ENCODE measurements around the gene ZNF512B.

ZNF512B gene

DNA sequence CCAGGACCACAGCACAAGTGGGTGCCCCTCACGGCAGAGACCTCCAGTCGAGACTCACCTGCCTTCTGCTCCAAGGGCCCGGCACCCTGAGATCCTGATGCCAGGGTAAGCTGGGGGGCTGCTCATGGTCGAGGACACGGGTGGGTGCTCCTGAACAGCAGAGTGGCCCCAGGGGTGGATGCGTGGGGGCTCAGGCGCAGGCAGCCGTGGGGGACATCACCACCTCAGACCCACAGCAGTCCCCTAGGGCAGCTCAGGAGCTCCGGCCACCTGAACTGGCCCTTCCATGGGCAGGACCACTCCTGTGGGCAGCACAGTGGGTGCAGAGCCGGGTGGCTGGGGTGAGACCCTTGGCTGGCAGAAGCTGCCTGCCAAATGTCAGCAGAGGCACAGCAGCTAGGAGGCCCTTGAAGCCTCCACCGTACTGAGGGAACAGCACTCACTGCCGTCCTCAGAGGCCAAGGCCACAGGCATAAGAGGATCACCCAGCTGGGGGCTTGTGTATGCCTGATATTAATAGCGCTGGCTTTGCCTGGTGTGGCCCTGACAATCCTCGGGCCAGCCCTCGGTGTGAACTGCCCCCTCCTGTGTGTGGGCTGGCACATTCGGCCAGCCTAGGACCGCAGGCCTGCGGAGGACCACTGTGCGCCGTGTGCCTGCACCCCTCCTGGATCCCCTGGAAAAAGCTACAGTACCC lies 18.9 kb downstream of the ZNF512B start:
- DNase-seq (ENCODE audit: low spot score): no peak

DNA sequence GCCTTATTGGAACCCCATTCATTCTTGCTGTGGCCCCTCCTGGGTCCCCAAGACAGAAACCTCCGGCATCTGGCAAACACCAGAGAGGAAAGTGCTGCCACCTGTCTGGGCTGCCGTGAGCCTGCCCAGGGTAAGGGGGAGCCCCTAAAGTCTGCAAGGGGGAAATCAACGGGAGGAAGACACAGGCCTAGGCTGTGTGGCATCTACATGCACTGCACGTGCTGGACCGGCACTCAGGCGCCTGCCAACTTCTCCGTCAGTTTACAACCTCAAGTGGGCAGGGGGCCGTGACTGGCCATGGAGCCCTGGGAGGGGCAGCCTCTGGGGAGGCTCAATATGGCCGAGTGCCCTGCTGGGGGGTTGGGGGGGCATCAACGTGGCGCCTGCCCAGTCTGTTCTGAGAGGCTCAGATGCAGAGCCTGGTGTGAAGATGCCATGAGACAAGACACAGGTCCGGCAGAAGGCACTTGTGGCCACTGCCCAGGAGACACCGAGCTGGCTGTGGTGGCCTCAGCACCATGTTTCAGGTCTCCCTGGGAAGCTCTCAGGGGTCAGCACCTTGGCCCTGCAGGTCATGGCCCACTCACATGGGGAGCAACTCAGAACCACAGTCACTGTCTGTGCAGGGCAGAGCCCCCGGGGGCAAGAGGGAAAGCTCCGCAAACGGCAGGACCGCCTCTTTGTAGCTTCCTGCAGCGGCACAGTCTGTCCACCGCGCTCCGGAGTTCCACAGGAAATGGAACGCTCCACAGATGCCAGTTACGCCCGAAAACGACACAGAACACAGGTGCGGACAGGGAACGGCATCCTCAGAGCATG lies 21.9 kb downstream of the ZNF512B start:
- no peak for DNase-seq (ENCODE audit: low spot score)

DNA sequence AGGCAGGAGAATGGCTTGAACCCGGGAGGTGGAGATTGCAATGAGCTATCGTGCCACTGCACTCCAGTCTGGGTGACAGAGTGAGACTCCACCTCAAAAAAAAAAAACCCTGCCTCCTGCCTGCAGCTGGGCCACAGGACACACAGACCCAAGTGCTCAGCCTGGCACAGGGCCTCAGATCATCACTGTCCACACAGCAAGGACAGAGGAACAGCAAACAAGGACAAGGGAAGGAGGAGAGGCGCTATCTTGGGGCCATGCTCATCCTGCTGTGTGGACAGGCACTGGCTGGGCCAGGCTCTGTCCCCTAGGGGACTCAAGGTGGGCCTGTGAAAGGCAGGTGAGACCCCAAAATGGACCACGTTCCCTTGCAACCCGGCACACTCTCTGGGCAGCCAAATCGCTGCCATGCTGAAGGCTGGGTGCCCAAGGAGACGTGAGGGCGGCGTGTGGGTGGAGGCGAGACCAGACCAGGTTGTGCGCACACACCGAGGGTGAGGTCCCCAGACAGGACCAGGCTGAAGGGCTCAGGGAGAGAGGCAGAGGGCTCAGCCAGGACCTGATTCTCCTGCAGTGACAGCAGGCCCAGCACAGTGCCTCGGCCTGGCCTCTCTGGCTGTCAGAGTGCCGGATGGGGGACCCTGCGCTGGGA lies 22.6 kb downstream of the ZNF512B start:
- no peak for DNase-seq (ENCODE audit: low spot score)

DNA sequence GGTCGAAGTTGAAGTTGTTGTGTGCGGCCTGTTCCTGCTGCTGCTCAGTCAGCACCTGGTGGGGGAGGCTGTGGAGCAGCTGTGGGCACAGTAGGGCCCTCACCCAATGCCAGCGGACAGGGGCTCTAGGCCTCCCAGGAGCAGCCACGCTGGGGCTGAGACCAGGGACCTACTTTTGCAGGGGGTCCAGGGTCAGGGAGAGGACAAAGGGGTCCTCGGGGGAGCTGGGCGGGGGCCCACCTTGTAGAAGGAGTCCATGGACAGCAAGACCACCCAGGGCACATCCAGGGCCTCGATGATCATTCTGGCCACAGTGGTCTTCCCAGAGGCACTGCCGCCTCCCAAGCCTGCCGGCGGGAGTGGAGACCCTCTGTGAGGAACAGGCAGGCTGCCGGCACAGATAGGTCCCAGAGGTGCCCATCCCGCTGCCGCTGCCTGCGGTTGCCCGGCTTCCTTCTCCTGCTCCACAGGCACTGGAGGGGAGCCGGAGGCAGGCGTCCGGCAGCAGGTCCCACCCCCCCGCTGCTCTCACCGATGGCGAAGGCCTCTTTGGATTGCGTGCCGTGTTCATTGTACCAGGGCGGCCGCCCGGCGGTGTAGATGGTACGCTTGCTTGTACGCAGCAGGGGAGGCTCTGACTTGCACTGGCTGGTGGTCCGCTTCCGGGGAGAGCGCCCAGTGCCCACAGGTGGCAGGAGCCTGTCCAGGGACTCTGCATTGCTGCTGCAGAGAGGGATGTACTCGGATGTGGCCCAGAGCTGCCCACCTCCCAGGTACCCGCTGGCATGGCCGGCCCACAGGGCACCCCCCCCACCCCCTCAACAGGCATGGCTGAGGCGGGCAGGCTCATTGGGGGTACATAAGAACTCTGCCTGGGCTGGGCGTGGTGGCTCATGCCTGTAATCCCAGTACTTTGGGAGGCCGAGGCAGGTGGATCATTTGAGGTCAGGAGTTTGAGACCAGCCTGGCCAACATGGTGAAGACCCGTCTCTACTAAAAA lies 23.5 kb downstream of the ZNF512B start:
- no peak for DNase-seq (ENCODE audit: low spot score)

DNA sequence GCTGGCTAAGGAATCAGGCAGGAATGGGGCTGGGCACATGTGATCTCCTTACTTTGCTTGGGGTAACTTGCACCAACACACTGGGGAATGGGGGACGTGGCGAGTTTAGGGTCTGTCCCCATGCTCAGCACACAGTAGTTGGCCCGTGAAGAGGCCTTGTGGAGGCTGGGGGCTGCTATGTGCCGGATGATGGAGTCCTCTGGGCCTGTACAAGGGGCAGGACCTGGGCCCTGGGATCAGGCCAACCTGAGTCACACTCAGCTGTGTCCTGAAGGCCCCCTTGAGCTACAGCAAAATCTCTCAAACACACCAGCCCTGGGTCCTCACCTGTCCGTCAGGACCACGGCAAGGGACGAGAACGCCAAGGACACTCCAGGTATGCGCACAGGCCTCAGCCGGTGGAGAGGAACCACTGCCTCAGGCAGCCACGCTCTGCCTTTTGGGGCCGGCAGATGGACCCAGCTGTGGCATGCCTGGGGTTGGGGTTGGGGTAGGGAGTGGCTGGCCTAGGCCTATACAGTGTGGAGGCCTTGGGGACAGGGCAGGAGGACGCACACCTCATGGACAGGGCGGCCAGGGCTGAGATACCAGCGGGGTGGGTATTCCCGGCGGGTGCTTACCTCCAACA lies 24.6 kb downstream of the ZNF512B start:
- no peak for DNase-seq (ENCODE audit: low spot score)

DNA sequence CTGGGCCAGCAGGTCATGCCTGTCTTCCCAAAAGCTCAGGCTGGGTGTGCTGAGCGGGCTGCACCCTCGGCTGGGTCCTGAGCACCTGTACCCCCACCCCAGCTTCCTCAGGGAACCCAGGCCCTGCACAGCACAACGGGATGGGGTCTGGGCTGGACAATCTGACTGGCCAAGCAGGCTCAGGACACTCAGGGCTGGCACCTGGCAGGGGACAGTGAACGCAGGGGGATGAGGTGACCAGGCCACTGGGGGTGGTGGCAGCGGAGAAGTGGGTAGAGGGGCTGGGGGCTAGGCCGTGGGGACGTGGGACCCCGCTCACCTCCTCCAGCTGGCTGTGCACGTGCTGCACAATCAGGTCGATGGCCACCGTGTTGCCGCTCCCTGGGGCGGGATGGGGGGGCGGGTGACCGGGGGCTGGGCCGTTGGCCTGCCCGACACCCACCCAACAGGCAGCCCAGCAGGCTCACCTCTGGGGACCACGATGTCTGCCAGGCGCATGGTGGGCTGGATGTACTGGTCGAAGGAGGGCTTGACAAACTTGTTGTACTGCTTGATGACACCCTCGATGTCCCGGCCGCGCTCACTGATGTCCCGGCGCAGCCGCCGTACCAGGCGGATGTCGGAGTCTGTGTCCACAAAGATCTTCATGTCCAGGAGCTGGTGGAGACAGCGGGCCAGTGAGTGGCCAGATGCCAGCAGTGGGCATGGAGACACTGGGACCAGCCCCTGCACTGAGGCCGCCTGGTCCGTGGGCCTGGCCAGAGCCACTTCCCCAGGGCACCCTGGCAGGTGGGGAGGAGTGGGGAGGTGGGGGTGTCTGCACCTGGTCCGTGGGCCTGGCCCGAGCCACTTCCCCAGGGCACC lies 25.4 kb downstream of the ZNF512B start:
- no peak for DNase-seq (ENCODE audit: low spot score)

DNA sequence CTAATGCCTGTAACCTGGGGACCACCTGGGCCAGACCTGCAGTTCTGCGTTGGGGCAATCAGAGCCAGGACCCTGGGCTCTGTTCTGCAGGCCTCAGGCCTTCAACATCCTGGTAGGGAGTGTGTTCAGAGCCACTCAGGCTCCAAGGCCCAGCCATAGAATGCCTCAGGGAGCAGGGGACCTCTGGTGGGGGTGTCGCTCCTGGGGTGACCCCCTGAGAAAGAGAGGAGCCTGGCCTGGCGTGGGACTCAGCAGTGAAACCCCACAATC lies 26.0 kb downstream of the ZNF512B start:
- DNase-seq (ENCODE audit: low spot score): no peak

DNA sequence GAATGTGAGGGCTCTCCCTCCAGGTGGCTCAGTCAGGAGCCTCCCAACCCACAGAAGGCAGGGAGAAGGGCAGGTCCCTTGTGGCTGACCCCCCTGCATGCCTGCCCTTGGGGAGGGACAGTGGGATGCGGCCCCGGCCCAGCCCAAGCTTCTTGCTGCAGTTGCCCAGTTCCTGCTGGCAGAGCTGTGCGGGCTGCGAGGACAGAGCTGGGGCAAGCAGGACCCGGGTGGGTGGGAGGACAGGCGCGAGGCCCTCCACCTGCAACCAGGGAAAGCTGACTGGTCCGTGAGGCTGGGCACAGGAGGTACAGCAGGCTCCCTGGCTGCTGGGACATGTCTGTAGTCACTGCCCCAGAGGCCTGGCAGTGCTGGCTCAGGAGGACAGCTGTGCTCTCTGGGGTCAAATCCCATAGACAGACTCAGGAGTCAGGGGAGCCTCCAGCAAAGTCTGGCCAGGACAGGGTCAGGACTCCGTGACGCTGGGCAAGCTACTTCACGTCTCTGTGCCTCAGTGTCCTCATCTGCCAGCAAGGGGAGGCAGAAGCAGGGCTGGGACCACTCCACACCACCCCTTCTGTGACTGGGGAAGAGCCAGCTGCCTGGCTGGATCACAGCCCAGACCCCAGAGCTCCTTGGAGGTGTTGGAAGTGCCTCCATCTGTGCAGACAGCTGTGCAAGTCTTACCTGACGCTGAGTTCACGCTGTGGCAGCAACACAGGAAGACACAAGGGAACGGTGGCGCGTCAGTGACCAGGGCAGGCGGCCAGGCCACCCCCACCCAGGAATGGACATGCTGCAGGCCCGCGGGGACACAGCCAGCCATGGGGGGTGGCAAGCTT lies 26.5 kb downstream of the ZNF512B start:
- DNase-seq (ENCODE audit: low spot score): no peak

DNA sequence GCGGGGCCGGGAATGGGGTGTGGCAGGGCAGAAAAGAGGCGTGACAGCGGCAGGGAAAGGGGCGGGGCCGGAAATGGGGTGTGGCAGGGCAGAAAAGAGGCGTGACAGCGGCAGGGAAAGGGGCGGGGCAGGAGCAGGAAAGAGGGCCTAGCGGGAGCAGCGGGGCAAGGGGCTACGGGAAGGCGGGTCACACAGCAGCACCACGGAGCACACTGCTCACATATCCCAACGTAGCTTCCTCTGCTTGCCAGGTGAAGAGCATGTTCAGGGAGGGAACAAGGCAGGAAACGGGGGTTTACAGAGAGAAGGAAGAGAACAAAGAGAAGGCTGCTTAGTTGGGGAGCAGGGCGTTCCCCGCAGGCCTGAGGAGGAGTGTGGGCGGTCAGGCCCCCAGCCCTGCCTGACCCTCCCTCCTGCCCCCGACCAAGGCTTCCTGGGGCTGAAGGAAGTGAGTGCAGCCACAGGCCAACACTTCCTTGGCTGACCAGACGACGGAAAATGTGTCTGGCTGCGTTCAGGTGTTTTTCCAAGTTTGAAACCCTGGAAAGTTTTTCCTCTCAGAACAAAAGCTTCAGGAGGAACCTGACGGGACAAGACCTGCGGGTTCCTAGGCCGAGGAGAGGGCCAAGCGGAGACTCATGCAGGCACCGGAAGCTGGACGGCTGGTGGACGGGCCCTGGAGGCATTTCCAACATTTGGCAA lies 27.3 kb downstream of the ZNF512B start:
- DNase-seq (ENCODE audit: low spot score): no peak

DNA sequence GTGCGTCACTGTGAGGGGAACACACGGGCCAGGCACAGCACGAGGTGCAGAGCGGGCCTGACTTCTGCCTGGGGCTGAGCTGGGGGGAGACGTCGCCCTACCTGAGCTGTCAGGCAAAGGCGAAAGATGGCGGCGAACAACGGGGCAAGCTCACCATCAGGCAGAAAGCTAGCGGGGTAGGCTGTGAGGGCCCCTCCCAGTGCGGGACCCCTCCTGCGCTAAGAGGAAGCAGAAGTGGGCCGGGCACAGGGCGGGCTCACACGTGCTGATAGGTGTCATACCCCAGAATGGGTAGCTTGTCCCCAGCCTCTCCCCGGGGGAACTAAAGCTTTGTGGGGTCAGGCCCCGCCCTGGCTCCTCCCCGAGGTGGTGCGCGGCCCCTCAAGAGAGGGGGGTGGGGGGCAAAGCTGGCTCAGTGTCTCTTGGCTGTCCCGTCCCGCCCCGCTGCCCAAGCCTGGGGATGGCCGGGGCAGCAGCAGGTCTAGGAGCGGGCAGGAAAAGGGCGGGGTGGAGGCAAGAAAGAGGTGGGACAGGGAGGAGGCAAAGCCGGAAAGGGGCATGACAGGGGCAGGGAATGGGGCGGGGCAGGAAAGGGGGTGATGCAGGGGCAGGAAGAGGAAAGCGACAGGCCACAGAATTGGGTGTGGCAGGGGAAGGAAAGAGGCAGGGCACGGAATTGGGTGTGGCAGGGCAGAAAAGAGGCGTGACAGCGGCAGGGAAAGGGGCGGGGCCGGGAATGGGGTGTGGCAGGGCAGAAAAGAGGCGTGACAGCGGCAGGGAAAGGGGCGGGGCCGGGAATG lies 28.2 kb downstream of the ZNF512B start:
- DNase-seq (ENCODE audit: low spot score): no peak

DNA sequence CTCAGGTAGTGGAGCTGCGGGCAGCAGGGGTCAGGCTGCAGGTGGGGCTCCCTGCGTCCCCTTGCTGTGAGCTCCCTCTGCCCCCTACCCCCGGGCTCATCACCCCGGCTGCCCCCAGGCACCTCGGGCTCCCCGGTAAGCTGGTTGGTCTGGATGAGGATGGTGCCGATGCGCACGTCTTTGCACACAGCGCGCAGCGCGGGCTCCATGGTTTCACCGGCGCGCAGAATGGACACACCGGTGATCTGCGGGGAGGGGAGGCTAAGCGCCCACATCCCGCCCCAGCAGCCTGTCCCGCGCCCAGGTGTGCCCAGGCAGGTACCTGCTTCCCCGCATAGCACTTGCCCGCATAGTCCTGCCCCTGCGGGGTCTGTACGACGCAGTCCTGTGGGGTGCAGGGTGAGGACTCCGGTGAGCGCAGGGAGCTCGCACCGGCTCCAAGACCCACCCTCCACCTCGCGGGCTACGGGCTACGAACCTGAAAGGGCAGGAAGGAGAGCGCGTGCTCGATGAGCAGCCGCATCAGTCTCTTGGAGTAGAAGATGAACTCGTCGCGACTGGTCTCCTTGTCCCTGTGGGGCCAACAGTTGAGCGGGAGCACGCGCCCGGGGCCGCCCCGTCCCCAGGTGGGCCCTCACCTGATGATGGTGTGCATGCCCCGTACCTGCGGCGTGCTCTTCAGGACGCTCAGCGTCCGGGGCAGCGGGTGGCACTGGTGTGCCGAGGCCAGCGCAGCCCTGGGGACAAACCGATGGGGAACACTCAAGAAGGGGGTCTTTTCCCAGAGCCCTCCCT lies 29.1 kb downstream of the ZNF512B start:
- DNase-seq (ENCODE audit: low spot score): no peak

DNA sequence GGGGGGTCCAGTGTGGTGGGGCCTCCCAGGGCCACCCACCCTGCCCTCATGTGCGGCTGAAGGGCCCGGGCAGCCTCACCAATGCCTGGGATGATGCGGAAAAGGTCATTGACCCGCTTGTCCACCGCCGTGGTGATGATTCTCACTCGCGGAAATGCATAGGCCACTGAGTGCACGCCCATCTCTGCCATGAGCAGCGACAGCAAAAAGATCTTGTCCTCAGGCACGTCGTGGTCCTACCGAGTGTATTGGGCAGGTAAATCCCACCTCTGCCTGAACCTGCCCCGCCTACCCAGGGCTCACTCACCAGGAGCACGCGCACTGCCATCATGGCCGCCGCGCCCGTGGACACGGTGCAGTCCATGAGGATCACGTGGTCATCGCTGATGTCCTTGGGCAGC lies 29.7 kb downstream of the ZNF512B start:
- DNase-seq (ENCODE audit: low spot score): no peak

DNA sequence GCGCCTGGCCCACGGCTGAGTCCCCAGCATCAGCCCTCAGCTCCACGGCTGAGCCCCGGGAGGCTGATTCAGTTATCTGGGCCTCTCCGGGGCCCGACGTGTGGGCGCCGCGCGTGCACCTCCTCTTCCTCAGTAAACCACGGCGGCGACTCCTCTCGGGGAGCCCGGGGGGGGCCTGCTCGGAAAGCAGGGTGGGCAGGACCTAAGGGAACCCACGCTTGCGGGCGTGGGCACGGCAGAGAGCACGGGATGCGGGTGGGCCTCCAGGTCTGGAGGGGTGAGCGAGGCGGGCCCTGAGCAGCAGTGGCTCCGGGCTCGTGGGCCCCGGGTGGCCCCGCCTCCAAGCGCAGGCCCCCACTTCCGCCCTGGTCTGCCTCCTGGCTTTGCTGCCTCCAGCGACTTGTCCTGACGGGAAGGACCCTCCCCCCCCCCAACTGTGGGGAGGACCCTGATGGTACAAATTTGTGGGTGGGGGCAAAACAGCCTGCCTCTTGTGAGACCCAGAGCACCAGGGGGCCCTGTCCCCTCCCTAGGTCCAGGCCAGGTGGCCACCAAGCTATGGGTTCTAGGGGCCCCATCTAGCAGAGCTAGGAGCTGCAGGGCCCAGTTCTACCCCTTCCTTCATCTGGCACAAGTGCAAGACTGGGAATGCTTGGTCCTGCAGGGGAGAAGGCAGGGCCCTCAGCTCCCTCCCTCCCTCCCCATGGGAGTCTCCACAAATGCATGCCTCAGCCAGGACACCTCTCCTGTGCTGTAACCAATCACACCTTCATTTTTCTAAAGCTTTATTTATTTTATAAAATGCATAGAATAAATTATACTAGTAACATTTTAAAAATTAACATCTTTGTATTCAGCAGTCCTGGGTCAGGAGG lies 30.4 kb downstream of the ZNF512B start:
- no peak for DNase-seq (ENCODE audit: low spot score)

DNA sequence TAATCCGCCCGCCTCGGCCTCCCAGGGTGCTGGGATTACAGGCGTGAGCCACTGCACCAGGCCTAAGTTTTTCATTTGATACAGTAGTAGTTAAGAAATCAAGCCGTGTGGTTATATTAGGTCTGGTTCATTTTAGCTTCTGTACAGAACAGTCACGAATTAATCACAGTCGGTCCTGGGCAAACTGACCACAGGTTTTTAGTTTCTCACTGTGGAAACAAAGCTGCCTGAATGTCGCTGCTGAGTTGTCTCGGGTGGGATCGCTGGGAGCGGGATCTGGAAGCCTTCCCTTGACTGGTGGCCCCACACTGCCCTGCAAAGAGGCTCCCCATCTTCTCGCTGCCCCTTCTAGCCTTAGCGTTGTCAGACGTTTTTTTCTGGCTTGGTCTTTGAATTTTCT lies 32.1 kb downstream of the ZNF512B start:
- no peak for DNase-seq (ENCODE audit: low spot score)

DNA sequence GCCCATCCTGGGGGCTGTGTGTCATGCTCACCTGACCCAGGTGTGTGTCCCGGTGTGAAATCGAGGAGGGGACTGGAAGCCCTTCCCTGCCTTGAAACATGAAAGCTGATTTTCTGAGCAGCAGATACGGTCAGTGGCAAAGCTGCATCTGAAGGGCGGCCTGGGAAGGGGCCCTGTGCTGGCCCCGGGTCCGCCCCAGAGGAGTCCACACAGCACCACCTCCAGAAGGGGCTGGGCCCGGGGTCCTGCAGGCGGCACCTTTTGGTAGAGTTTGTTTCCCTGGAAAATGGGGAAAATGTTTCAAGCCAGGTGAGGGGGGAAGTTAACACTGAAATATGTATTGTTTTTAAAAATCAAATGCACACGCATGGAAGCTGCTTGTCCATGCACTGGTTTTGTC lies 34.3 kb downstream of the ZNF512B start:
- no peak for DNase-seq (ENCODE audit: low spot score)

DNA sequence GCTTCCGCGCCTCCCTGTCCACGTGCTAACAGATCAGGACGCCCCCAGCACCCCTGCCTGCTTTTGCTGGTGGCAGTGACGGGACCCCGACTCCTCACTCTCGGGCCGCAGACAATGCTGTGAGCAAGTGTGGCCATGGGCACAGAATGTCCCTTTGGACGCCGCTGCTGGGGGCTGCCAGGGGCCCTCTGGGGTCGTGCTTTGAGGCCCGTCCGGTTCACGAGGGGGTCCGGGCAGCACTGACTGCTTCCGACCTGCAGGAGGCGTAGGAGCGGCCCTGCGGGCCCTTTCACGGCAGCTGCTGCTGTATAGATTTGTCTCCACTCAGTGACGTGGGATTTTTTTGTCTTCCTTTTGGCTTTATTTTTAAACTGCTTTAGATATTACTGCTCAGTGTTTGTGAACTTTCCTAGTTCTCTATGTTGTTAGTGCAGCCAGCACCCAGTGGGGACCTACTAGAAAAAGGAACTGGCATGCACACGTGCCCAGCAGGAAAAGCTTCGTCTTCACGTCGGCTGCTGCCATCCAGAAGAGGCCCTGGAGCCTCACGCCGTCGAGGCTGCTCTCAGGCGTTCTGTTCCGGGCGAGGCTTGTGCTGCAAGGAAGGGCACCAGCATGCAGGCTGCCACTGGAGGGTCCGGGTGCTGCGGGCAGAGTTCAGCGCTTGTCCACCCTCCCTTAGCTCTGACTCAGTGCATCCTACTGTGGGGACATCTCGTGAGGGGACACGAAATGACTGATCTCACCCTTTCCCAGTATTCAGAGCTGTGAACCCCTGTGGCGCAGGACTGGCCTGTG lies 35.3 kb downstream of the ZNF512B start:
- DNase-seq (ENCODE audit: low spot score): no peak
